ENCODE measurements around the gene SELENOO.

Gene SELENOO

GRCh38 chr22:50173311-50173982 is 27.4 kb upstream of the SELENOO start:
- H3K4me1 ChIP-seq (ENCODE audit: control insufficient read depth, insufficient read depth, low read length, poor library complexity, severe bottlenecking) = no peaks in the 10 kb centered on the region
- no peak for DNase-seq
- H3K36me3 ChIP-seq (ENCODE audit: control insufficient read depth, insufficient read depth, low read length) = no peaks in the 10 kb centered on the region
- no peaks in the 10 kb centered on the region for H3K9me3 ChIP-seq (ENCODE audit: control insufficient read depth, low read length)
- no peak overlapping the region for H3K27ac ChIP-seq (ENCODE audit: insufficient read depth, low read length, poor library complexity, severe bottlenecking)
- H3K4me3 ChIP-seq (ENCODE audit: insufficient read depth, low read depth, low read length, poor library complexity, severe bottlenecking) = no peak overlapping the region
- peaks cover 21% of the 10 kb centered on the region for H3K27me3 ChIP-seq (replicated peaks; ENCODE audit: control insufficient read depth, insufficient read depth, low read length, poor library complexity, severe bottlenecking)

- Histone ChIP-seq H3K36me3 (ENCODE audit: control insufficient read depth, insufficient read depth, low read length) (no peaks in the 10 kb centered on the region), H3K4me3 (ENCODE audit: insufficient read depth, low read depth, low read length, poor library complexity, severe bottlenecking) (no peak overlapping the region), H3K27me3 (replicated peaks; ENCODE audit: control insufficient read depth, insufficient read depth, low read length, poor library complexity, severe bottlenecking) (peaks cover 19% of the 10 kb centered on the region), H3K4me1 (ENCODE audit: control insufficient read depth, insufficient read depth, low read length, poor library complexity, severe bottlenecking) (no peaks in the 10 kb centered on the region), H3K9me3 (ENCODE audit: control insufficient read depth, low read length) (no peaks in the 10 kb centered on the region), H3K27ac (ENCODE audit: insufficient read depth, low read length, poor library complexity, severe bottlenecking) (no peak overlapping the region)
- no peak for DNase-seq
These were observed 26.8 kb upstream of the SELENOO start for GRCh38 chr22:50173983-50174355.

GRCh38 chr22:50174382-50175190 is 26.2 kb upstream of the SELENOO start:
- no peaks in the 10 kb centered on the region for H3K36me3 ChIP-seq (ENCODE audit: control insufficient read depth, insufficient read depth, low read length)
- H3K4me1 ChIP-seq (ENCODE audit: control insufficient read depth, insufficient read depth, low read length, poor library complexity, severe bottlenecking) = no peaks in the 10 kb centered on the region
- peaks cover 14% of the 10 kb centered on the region for H3K27me3 ChIP-seq (replicated peaks; ENCODE audit: control insufficient read depth, insufficient read depth, low read length, poor library complexity, severe bottlenecking)
- no peak for DNase-seq
- H3K27ac ChIP-seq (ENCODE audit: insufficient read depth, low read length, poor library complexity, severe bottlenecking) = no peak overlapping the region
- no peak overlapping the region for H3K4me3 ChIP-seq (ENCODE audit: insufficient read depth, low read depth, low read length, poor library complexity, severe bottlenecking)
- H3K9me3 ChIP-seq (ENCODE audit: control insufficient read depth, low read length) = no peaks in the 10 kb centered on the region

- no peaks in the 10 kb centered on the region for H3K9me3 ChIP-seq (ENCODE audit: control insufficient read depth, low read length)
- no peak overlapping the region for H3K27ac ChIP-seq (ENCODE audit: insufficient read depth, low read length, poor library complexity, severe bottlenecking)
- DNase-seq = no peak
- no peaks in the 10 kb centered on the region for H3K4me1 ChIP-seq (ENCODE audit: control insufficient read depth, insufficient read depth, low read length, poor library complexity, severe bottlenecking)
- no peak overlapping the region for H3K4me3 ChIP-seq (ENCODE audit: insufficient read depth, low read depth, low read length, poor library complexity, severe bottlenecking)
- peaks cover 14% of the 10 kb centered on the region for H3K27me3 ChIP-seq (replicated peaks; ENCODE audit: control insufficient read depth, insufficient read depth, low read length, poor library complexity, severe bottlenecking)
- H3K36me3 ChIP-seq (ENCODE audit: control insufficient read depth, insufficient read depth, low read length) = no peaks in the 10 kb centered on the region
These were observed 25.7 kb upstream of the SELENOO start for GRCh38 chr22:50175191-50175461.

GRCh38 chr22:50175921-50176849 is 24.6 kb upstream of the SELENOO start:
- H3K36me3 ChIP-seq (ENCODE audit: control insufficient read depth, insufficient read depth, low read length) = no peaks in the 10 kb centered on the region
- peaks cover 8% of the 10 kb centered on the region for H3K27me3 ChIP-seq (replicated peaks; ENCODE audit: control insufficient read depth, insufficient read depth, low read length, poor library complexity, severe bottlenecking)
- H3K9me3 ChIP-seq (ENCODE audit: control insufficient read depth, low read length) = no peaks in the 10 kb centered on the region
- no peaks in the 10 kb centered on the region for H3K4me1 ChIP-seq (ENCODE audit: control insufficient read depth, insufficient read depth, low read length, poor library complexity, severe bottlenecking)
- H3K4me3 ChIP-seq (ENCODE audit: insufficient read depth, low read depth, low read length, poor library complexity, severe bottlenecking) = no peak overlapping the region
- no peak for DNase-seq
- H3K27ac ChIP-seq (ENCODE audit: insufficient read depth, low read length, poor library complexity, severe bottlenecking) = no peak overlapping the region

GRCh38 chr22:50176850-50177536 is 23.8 kb upstream of the SELENOO start:
- DNase-seq = no peak
- Histone ChIP-seq H3K27me3 (replicated peaks; ENCODE audit: control insufficient read depth, insufficient read depth, low read length, poor library complexity, severe bottlenecking) (peaks cover under 1% of the 10 kb centered on the region), H3K9me3 (ENCODE audit: control insufficient read depth, low read length) (no peaks in the 10 kb centered on the region), H3K4me3 (ENCODE audit: insufficient read depth, low read depth, low read length, poor library complexity, severe bottlenecking) (no peak overlapping the region), H3K4me1 (ENCODE audit: control insufficient read depth, insufficient read depth, low read length, poor library complexity, severe bottlenecking) (no peaks in the 10 kb centered on the region), H3K36me3 (ENCODE audit: control insufficient read depth, insufficient read depth, low read length) (no peaks in the 10 kb centered on the region), H3K27ac (ENCODE audit: insufficient read depth, low read length, poor library complexity, severe bottlenecking) (no peak overlapping the region)

- Histone ChIP-seq H3K9me3 (ENCODE audit: control insufficient read depth, low read length) (no peaks in the 10 kb centered on the region), H3K4me1 (ENCODE audit: control insufficient read depth, insufficient read depth, low read length, poor library complexity, severe bottlenecking) (no peaks in the 10 kb centered on the region), H3K36me3 (ENCODE audit: control insufficient read depth, insufficient read depth, low read length) (no peaks in the 10 kb centered on the region), H3K27ac (ENCODE audit: insufficient read depth, low read length, poor library complexity, severe bottlenecking) (no peak overlapping the region), H3K27me3 (replicated peaks; ENCODE audit: control insufficient read depth, insufficient read depth, low read length, poor library complexity, severe bottlenecking) (no peaks in the 10 kb centered on the region), H3K4me3 (ENCODE audit: insufficient read depth, low read depth, low read length, poor library complexity, severe bottlenecking) (no peak overlapping the region)
- no peak for DNase-seq
These were observed 23.0 kb upstream of the SELENOO start for GRCh38 chr22:50177537-50178470.

- no peaks in the 10 kb centered on the region for H3K27me3 ChIP-seq (replicated peaks; ENCODE audit: control insufficient read depth, insufficient read depth, low read length, poor library complexity, severe bottlenecking)
- H3K4me3 ChIP-seq (ENCODE audit: insufficient read depth, low read depth, low read length, poor library complexity, severe bottlenecking) = no peak overlapping the region
- no peak overlapping the region for H3K27ac ChIP-seq (ENCODE audit: insufficient read depth, low read length, poor library complexity, severe bottlenecking)
- no peaks in the 10 kb centered on the region for H3K36me3 ChIP-seq (ENCODE audit: control insufficient read depth, insufficient read depth, low read length)
- no peaks in the 10 kb centered on the region for H3K9me3 ChIP-seq (ENCODE audit: control insufficient read depth, low read length)
- H3K4me1 ChIP-seq (ENCODE audit: control insufficient read depth, insufficient read depth, low read length, poor library complexity, severe bottlenecking) = no peaks in the 10 kb centered on the region
- DNase-seq = no peak
These were observed 22.3 kb upstream of the SELENOO start for GRCh38 chr22:50178471-50178864.

Data from effector memory CD4-positive, alpha-beta T cell (primary cell).